PC-3 (cell line): Measurements from ENCODE around the gene FGFR2. TPM values are rescaled to one million over a fixed set of nuclear protein-coding genes. Genes with fewer than 3 reads are reported as not detected.

Experiments used
- ATAC-seq: fragments of 200-7000 bp; cut with Tn5 transposase; 2 replicates; pipeline ENCODE4 v1.9.1; 2020; ENCODE audit warnings: mild to moderate bottlenecking, moderate library complexity
- BruUV-seq: library from RNA; stranded (reverse); fragments of 400-500 nt; replicated peaks from 2 replicates; lab custom pipeline; 2021; lab: Mats Ljungman, UMichigan
- CTCF ChIA-PET: fragments of 300-600 bp; sonication (Branson Sonifier 250); formaldehyde crosslinking; loops from one replicate; lab custom pipeline; 2022; ENCODE audit warnings: antibody characterized with exemption; lab: Charles Lee
- POLR2A ChIA-PET: fragments of 300-600 bp; sonication (Branson Sonifier 250); formaldehyde crosslinking; loops from one replicate; lab custom pipeline; 2022; ENCODE audit warnings: antibody characterized with exemption; ENCODE audit not compliant: unreplicated experiment; lab: Charles Lee
- DNase-seq: peaks from one replicate; pipeline ENCODE4 v3.0.0-alpha.2; 2015
- H2AFZ ChIP-seq: fragments of 300-600 bp; sonication (generic); 2 replicates; pipeline ENCODE4 v1.6.0; 2016; ENCODE audit warnings: antibody characterized with exemption, low read length
- H3F3A ChIP-seq: fragments of 300-600 bp; sonication (generic); one replicate; pipeline ENCODE4 v1.6.0; 2017; ENCODE audit warnings: antibody characterized with exemption, low read length, control low read depth, mild to moderate bottlenecking; ENCODE audit not compliant: unreplicated experiment
- H3K27ac ChIP-seq: fragments of 300-600 bp; sonication (generic); 2 replicates; pipeline ENCODE4 v1.5.1; 2016; ENCODE audit warnings: mild to moderate bottlenecking, low read length
- H3K27me3 ChIP-seq: fragments of 300-600 bp; sonication (generic); 2 replicates; pipeline ENCODE4 v1.6.1; 2016; ENCODE audit warnings: low read length, mixed read lengths
- H3K36me3 ChIP-seq: fragments of 300-600 bp; sonication (generic); 2 replicates; pipeline ENCODE4 v1.6.1; 2016; ENCODE audit warnings: low read depth, mixed run types, low read length, mixed read lengths
- H3K4me1 ChIP-seq: fragments of 300-600 bp; sonication (generic); 2 replicates; pipeline ENCODE4 v1.5.1; 2016; ENCODE audit warnings: low read length; ENCODE audit not compliant: insufficient read depth
- H3K4me2 ChIP-seq: fragments of 300-600 bp; sonication (generic); 2 replicates; pipeline ENCODE4 v1.6.0; 2016; ENCODE audit warnings: low read length
- H3K4me3 ChIP-seq: fragments of 300-600 bp; sonication (generic); 2 replicates; pipeline ENCODE4 v1.5.1; 2016; ENCODE audit warnings: mild to moderate bottlenecking, low read length, mixed read lengths
- H3K79me2 ChIP-seq: fragments of 300-600 bp; sonication (generic); 2 replicates; pipeline ENCODE4 v1.6.1; 2017; ENCODE audit warnings: low read length, mixed read lengths
- H3K9ac ChIP-seq: fragments of 300-600 bp; sonication (generic); 2 replicates; pipeline ENCODE4 v1.6.0; 2016; ENCODE audit warnings: mild to moderate bottlenecking, low read length
- H3K9me2 ChIP-seq: fragments of 300-600 bp; sonication (generic); replicated peaks from 2 replicates; pipeline ENCODE4 v1.6.1; 2016; ENCODE audit warnings: mixed run types, low read length, mixed read lengths
- H3K9me3 ChIP-seq: fragments of 300-600 bp; sonication (generic); 2 replicates; pipeline ENCODE4 v1.6.1; 2016; ENCODE audit warnings: low read length, mixed read lengths
- H4K20me1 ChIP-seq: fragments of 300-600 bp; sonication (generic); 2 replicates; pipeline ENCODE4 v1.6.1; 2016; ENCODE audit warnings: low read length, mixed read lengths
- CTCF ChIP-seq: fragments of 300-600 bp; sonication (generic); conservative IDR thresholded peaks from 2 replicates; pipeline ENCODE4 v1.5.1; 2017; ENCODE audit warnings: antibody characterized with exemption, low read depth, mild to moderate bottlenecking, low read length
- EZH2 ChIP-seq: fragments of 300-600 bp; sonication (generic); IDR thresholded peaks from one replicate; pipeline ENCODE4 v1.6.1; 2017; ENCODE audit warnings: antibody characterized with exemption, mild to moderate bottlenecking, low read length; ENCODE audit not compliant: unreplicated experiment
- EZH2phosphoT487 ChIP-seq: fragments of 300-600 bp; sonication (generic); IDR thresholded peaks from 2 replicates; pipeline ENCODE4 v1.6.1; 2018; ENCODE audit warnings: mild to moderate bottlenecking, antibody characterized with exemption, low read length, borderline replicate concordance
- intact Hi-C: fragments of 100-400 bp; cut with micrococcal nuclease; formaldehyde crosslinking; loops from 2 replicates; pipeline ENCODE4 v1.9.0; 2023
- total RNA-seq: library from RNA; depleted of rRNA; stranded (reverse); fragments of >200 nt; gene quantifications from 2 replicates; pipeline ENCODE4 v1.2.3, GENCODE V29; 2014

The FGFR2 gene
- total RNA-seq, 1 experiment from 2014 or later: 0.36 TPM

- no peaks in the 10 kb centered on the region for H3K4me1 ChIP-seq
- H3K27ac ChIP-seq: no peak overlapping the region
- H3K9me3 ChIP-seq: no peaks in the 10 kb centered on the region
- no peak overlapping the region for H2AFZ ChIP-seq
- intact Hi-C loops: no loop called here
- no peak for ATAC-seq
- no peak overlapping the region for H3K4me3 ChIP-seq
- DNase-seq: no peak
- no peaks in the 10 kb centered on the region for H3F3A ChIP-seq
- H3K9me2 ChIP-seq: no peaks in the 10 kb centered on the region
- H3K79me2 ChIP-seq: no peaks in the 10 kb centered on the region
- no TSS peak for BruUV-seq
- CTCF ChIA-PET: no interaction called here
- H3K36me3 ChIP-seq: no peaks in the 10 kb centered on the region
- no peak for TF ChIP-seq CTCF
- no peak for TF ChIP-seq EZH2phosphoT487
- no peak for TF ChIP-seq EZH2
- no peak overlapping the region for H3K4me2 ChIP-seq
- H4K20me1 ChIP-seq: no peaks in the 10 kb centered on the region
- H3K27me3 ChIP-seq: peaks cover 66% of the 10 kb centered on the region
- no peak overlapping the region for H3K9ac ChIP-seq
- POLR2A ChIA-PET: no interaction called here
Observed at GRCh38 chr10:121525251-121526134, 72.8 kb downstream of the FGFR2 start.

GRCh38 chr10:121524157-121524817 lies 74.0 kb downstream of the FGFR2 start:
- H3K27ac ChIP-seq: no peak overlapping the region
- H3K4me1 ChIP-seq: no peaks in the 10 kb centered on the region
- no peak overlapping the region for H3K4me3 ChIP-seq
- POLR2A ChIA-PET: no interaction called here
- H3K36me3 ChIP-seq: no peaks in the 10 kb centered on the region
- CTCF ChIA-PET: no interaction called here
- H3K9ac ChIP-seq: no peak overlapping the region
- no peaks in the 10 kb centered on the region for H4K20me1 ChIP-seq
- peaks cover 66% of the 10 kb centered on the region for H3K27me3 ChIP-seq
- DNase-seq (no peak), ATAC-seq (no peak)
- no peaks in the 10 kb centered on the region for H3K9me3 ChIP-seq
- H3K4me2 ChIP-seq: no peak overlapping the region
- intact Hi-C loops: no loop called here
- no peaks in the 10 kb centered on the region for H3F3A ChIP-seq
- no peaks in the 10 kb centered on the region for H3K79me2 ChIP-seq
- no TSS peak for BruUV-seq
- H3K9me2 ChIP-seq: no peaks in the 10 kb centered on the region
- TF ChIP-seq CTCF: no peak
- TF ChIP-seq EZH2phosphoT487: no peak
- no peak for TF ChIP-seq EZH2
- H2AFZ ChIP-seq: no peak overlapping the region
